Limb (tissue), 2 donors: ENCODE data around the gene TUT1.
"Not testable (repeated sequence)": the region's sequence is repeated elsewhere in the genome, so short reads cannot be mapped to it uniquely, and the experiment has no call there.

Source experiments
- DNase-seq, 2 donors: peaks; one replicate each; pipeline ENCODE4 v3.0.0-alpha.2; 2016; ENCODE audit errors: extremely low spot score in 2 of 2

Gene TUT1

GRCh38 chr11:62556108-62556874 lies 35.0 kb downstream of the TUT1 start:
- DNase-seq, result peak; percentile 76 to 78

GRCh38 chr11:62555464-62556107 lies 35.7 kb downstream of the TUT1 start:
- peak in 1 of 2 donors; percentile 58 for DNase-seq

DNA sequence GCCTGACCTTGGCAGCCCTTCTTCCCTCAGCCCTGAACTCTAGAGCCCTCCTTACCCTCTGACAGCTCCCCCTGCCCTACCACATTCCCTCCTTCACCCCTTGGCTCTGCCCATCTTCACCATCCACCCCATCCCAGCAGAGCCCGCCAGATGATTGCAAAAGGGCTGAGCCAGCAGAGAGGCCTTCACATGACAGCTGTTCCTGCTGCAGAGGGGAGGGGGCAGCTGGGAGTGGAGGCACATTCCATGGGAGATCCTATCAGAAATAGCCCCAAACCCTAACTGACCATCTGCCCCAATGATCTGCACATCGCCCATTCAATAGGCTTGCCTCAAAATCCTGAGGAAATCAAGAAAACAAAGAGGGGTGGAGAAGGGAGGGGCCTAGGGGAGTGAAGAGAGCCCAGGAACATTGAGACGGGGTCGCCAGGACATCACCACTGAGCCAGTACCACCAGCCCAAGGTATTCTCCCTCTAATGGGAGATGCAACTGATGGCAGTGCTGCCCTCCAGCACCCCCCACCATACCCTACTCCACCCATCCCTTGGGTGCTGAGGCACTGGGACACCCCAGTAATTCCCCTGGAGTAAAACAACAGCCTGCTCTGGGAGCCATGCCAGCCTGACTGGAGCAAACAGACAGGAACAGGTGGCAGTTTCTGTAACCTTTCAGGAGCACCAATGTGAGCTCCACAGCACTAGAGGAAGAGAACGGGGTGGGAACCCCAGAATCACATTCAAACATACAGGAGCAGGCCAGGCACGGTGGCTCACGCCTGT lies 36.7 kb downstream of the TUT1 start:
- DNase-seq, result peak; percentile 53 to 58

- DNase-seq, result no peak
Observed at GRCh38 chr11:62553839-62554361, 37.4 kb downstream of the TUT1 start.

DNA sequence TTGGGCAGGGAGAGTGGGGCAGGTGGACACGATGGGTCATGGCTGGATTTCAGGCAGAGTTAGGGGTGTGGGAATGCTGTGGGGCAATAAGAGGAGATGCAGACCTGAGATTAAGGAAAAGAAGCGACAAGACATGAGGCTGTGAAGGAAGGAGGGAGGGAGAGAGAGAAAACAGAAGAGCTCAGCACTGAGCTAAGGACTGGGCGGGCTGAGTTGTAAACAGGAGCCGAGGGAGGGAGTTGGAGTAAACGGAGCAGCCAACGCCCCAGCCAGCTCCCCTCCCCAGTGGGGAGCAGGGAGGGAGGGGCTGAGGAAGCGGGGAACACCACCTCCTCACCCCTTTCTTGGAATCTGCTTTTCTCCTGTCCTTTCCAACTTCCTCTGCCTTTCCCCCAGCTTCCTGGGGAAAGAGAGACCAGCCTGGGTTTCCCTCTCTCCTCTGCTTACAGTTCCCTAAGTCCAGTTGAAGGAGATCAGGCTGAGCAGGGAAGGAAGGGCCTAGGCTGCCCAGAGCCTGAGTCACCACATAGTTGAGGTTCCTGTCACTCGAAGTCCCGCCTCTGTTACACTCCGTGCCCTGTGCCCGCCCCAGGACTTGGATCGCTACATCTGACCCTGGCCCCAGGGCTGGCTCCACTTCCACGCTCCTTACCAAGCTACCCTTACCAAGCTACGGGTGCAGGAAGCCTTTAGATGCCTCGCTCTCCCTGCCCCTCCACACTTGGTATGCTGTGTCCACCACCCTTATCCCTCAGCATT lies 38.1 kb downstream of the TUT1 start:
- DNase-seq, result peak; percentile 81 to 91

DNA sequence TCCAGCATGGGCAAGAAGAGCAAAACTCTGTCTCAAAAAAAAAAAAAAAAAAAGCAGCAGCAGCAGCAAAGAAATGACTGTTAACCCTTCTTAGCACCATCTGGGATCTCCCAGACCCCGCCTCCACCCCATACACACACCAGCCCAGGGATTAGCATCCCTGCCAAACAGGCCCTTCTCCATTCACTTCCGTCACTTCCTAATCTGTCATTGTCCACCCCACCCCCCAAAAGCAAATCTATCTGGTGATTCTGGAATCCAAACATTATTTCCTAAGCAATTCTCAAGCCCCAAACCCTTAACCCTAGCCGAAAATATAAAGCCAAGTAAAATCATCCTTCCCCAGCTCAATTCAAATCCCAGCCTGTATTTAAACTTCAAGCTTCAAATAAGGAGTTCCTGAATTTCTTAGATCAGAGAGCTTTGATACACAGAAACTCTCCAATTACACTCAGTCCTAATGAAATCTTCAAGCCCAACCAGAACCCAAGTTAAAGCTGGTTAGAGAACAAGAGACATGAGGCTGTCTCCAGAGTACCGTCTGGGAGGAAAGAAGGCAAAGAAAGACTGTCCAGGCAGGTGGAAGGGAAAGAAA lies 38.7 kb downstream of the TUT1 start:
- DNase-seq, result peak in 1 of 2 donors; percentile 52

GRCh38 chr11:62550478-62550877 lies 40.8 kb downstream of the TUT1 start:
- DNase-seq, result not testable (repeated sequence)

DNA sequence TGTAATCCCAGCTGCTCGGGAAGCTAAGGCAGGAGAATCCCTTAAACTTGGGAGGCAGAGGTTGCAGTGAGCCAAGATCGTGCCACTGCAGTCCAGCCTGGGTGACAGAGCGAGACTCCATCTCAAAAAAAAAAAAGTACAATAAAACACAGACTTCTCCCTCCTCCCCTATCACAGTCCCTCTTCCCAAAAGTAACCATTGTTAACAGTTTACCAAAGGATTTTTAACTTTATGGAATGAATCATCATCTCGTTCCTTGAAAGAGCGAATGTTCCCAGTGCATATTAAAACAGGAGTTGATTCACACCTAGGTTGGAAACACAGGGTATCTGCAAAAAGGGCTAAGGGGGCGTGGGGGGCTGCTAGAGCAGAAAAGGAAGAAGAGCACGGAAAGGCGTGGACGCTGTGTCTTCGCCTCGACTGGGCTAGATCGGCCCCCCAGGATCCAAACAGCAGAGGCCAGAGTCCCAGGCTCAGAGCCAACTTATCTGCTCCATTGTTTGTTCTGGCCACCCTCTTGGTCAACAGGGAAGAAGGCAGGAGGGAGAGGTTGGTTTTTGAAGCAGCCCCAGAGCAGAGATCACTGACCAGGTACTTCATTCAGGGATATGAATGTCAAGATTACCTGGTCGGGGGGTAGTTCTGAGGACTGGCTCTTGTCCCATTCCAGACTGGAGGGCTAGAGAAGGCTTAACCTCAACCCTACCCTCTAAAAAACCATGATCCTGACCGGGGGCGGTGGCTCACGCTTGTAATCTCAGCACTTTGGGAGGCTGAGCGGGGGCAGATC lies 42.6 kb downstream of the TUT1 start:
- DNase-seq, result no peak

GRCh38 chr11:62547691-62548281 lies 43.5 kb downstream of the TUT1 start:
- DNase-seq, result no peak

- DNase-seq, result no peak
Observed at GRCh38 chr11:62546929-62547625, 44.2 kb downstream of the TUT1 start.

- peak; percentile 68 to 88 for DNase-seq
Observed at GRCh38 chr11:62546244-62546928, 44.9 kb downstream of the TUT1 start, which contains the start of gene AHNAK. TSS of gene AHNAK (minus strand) at chr11:62546806. CDS start at chr11:62536098, 10,708 bp downstream.

DNA sequence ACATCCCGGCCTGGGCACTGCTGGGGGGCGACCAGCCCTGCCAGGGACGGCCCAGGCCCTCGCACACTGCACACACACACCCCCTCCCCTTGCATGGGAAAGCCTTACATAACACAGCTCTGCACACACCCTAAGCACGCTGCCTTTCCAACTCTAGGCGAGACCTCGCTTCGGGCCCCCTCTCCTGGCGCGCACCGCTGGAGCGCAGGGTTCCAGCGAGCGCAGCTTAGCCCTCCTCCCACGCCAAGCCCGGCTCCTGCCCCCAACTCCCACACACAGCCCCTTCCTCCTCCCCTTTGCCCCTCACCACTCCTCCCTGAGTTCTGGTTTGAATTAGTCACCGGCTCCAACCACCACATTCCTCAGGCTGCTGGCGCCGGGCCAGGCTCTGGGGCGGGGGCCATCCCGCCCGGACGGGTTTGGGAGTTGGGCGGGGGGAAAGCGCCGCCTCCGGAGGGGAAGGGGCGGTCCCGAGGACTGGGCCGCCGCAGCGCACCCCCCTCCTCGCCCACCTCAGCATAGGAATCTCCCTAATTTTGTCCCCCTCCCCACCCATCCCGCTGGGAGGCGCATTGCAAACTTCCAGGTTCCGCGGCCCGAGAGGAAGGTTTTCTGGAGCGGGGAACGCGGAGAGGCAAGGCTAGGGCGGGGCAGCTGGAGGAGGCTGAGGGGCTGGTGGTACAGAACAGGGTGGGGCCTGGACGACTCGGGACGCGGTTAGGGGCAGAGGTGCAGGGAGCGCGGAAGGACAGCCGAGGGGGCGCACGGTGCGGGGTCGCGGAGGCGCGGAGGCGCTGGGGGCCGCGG lies 45.7 kb downstream of the TUT1 start:
- peak; percentile 95 to 98 for DNase-seq

DNA sequence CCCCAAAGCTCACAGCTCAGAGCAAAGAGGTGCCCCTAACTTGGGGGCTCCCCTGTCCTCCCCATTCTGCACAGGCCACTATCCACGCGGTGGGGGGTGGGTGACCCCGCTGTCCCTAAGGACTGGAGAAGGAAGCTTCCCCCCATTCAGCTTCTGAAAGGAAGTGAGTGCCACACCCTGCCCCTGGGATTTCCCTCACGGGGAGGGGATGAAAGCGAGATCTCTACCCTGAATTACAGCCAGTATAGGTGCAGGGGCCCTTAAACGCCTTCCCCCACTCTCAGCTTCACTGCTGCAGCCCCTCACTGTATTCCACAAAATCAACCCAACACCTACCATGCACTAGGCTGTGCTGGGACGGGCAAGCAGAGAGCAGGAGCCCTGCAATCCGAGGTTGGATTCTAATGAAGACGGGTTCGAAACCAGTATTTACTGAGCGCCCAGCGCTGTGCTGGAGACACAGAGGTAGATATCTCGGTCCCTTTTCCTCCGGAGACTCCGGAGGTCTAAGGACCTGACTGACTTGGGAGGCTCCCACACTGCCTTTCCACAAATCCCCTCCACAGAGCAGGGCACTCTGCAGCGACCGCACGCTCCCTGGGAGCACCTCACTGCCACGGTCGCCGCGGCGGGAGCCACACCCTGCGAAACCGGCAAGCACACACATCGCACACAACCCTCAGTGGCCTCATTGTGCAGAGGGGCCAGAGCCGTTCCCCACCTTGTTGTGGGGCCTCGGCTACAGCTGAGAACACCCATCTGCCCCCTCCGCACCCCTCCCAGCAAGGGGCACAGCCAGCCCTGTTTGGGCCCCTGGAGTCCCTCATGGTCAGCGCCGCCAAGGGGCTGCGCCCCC lies 46.5 kb downstream of the TUT1 start:
- DNase-seq, result no peak

DNA sequence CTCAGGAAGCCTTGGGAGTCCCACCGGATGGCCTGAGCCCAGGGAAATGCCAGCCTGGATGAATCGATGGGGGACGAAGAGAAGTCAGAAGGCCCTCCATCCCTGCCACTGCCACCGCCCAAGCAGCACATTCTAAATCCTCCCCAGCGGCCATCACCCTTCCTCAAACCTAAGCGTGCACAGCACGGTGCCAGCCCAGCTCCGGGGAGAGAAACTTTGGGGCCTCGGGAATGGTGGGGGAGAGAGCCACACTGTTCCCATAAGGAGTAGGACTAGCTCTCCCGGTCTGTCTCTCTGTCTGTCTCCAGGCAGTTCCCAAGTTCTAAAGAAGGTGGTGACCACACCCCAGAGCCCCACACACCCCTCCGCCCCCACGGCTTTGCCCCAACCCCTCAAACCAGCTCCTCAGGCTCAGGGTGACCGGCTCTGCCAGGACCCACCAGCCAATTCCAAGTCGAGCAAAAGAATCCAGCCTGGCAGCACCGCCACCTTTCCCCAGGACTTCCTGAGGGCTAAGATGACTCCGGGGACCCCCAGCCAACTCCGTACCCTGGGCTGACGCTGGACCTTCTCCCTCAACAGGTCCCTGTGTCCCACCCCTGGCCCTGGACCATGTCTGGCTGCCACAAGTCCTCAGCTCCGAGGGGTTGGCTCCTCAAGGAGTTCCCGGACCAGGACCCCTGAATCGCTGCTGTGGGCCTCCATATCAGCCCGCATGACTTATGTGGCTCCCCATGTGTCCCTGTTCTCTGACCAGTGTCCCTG lies 47.5 kb downstream of the TUT1 start:
- DNase-seq, result peak in 1 of 2 donors; percentile 43

- DNase-seq, result peak; percentile 79 to 88
Observed at GRCh38 chr11:62542750-62543567, 48.4 kb downstream of the TUT1 start.
